GM19099 (cell line): ENCODE data around the gene PLPP1.

Source experiments
- POLR2A ChIP-seq: IDR thresholded peaks from 3 replicates; pipeline ENCODE4 v1.6.1; 2011; ENCODE audit warnings: low read depth; ENCODE audit not compliant: insufficient read length; ENCODE audit errors: extremely low read depth

PLPP1 gene

GRCh38 chr5:55558484-55558883 lies 23.7 kb upstream of the PLPP1 start:
- TF ChIP-seq POLR2A: no peak

DNA sequence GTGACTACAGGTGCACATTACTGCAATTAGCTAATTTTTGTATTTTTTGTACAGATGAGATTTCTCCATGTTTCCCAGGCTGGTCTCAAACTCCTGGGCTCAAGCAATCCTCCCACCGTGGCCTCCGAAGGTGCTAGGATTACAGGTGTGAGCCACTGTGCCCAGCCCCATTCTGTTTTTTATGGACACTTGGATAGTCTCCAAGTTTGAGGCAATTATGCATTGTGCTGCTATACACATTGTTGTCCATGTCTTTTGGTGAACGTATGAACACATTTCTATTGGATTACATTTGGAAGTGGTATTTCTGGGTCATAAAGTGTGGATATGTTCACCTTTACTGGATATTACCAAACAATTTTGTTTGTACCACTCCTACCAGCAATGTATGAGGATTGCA lies 22.4 kb upstream of the PLPP1 start:
- no peak for TF ChIP-seq POLR2A

- TF ChIP-seq POLR2A: no peak
Observed at GRCh38 chr5:55554585-55555202, 19.9 kb upstream of the PLPP1 start.

DNA sequence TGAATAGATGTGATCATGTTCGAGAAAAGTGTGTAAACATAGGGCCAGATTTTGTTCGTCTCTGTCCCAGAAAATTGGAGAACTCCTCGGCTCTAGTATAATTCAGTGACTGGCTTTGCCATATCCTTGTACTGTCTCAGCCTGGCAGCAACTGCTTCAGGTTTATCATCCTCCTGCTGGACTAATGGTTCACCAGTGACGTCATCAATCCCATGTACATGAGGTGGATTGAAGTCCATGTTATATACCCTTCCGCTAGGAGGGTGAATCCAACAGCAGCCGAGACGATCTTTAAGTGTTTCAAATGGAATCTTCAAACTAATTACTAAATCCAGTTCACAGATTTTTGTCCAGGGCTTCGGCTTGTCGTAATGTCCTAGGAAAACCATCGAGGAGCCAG lies 17.1 kb upstream of the PLPP1 start:
- no peak for TF ChIP-seq POLR2A

DNA sequence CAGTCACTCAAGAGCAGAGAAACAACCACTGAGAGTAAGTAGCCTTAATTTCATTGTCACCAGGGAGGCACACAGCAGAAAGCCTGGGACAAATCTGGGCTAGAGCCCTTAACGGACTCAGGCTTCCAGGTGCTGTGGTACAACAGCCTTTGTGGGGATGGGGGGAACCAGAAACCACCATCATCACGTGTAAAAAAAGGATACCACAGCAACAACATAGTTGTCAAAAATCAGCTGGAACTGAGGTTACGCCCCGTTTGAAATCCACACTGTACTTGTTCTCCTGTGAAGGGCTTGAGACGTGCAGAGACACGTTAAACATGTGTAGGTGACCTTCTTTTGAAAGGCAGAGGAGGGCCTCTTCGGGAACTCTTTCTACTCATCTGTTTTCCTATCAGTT lies 16.6 kb upstream of the PLPP1 start:
- no peak for TF ChIP-seq POLR2A

DNA sequence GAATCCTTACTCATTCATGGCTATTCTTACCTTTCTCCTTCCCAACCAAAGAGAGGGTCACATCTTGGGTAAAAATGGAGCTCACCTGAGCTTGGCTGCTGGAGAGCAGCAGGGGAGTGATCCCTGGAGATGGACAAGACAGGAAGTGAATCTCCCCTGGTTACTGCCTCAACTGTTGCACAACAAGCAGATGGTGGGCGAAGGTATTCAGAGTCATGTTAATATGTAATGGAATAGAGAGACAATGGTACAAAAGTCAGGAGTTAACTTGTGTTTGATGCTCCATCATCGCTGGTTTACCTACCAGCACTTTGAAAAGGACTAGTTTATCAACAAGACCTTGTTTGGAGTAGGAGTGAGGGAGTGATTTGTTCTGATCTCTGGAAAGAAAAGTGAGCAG lies 13.0 kb upstream of the PLPP1 start:
- TF ChIP-seq POLR2A: no peak

DNA sequence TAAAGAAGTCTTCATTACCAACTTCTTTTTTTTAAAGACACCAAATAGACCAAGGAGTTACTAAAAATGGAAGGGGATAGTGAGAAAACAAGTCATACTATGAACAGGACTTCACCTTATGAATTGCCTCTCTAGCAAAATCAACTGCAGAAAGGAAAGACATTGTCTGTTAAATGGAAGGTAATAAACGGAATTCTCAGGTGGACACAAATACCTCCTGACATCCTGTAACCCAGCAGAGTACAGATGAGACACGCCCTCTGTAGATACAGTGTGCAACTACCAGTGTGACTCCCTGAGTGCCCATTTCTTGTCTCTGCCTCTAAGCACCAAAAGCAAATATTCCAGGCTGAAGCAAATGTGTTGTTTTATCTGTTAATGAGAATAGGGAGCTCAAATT lies 12.2 kb upstream of the PLPP1 start:
- no peak for TF ChIP-seq POLR2A

DNA sequence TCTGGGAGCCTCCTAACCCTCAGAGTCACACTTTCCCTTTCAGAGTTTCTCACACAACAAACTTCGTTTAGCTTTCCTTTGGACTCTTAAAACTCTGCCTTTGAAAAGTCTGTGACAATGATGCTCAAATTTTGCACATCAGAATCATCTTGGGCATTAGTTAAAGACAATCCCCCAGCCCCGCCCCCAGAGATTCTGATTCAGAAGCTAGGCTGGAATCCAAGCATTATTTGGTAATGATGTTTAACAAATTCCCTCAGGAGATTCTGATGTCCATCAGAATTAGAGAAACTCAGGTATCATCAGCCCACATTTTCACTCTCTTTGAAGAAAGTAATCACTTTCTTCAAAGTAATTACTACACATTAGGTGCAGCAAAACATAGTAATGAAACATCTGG lies 9.6 kb upstream of the PLPP1 start:
- no peak for TF ChIP-seq POLR2A

GRCh38 chr5:55541056-55541635 lies 6.4 kb upstream of the PLPP1 start:
- TF ChIP-seq POLR2A: no peak

- TF ChIP-seq POLR2A: no peak
Observed at GRCh38 chr5:55540525-55540924, 5.8 kb upstream of the PLPP1 start.

DNA sequence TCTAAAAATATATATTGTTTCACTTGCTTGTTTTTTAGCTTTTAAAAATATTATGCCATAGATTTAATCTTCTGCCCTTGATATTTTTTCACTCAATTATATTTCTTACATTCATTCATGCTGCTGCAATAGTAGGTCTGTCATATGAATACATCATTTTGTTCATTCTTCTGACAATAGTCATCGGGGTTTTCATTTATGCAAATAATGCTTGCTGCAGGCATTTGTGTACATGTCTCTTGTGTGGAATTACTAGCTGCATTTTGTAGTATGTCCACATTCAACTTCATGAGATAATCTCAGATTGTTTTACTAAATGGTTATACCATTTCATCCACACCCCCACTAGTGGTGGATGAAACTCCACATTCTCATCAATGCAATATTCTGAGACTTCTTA lies 5.3 kb upstream of the PLPP1 start:
- no peak for TF ChIP-seq POLR2A

- TF ChIP-seq POLR2A: no peak
Observed at GRCh38 chr5:55538661-55539060, 3.9 kb upstream of the PLPP1 start.

GRCh38 chr5:55535199-55535905 lies 588 bp upstream of the PLPP1 start:
- no peak for TF ChIP-seq POLR2A

DNA sequence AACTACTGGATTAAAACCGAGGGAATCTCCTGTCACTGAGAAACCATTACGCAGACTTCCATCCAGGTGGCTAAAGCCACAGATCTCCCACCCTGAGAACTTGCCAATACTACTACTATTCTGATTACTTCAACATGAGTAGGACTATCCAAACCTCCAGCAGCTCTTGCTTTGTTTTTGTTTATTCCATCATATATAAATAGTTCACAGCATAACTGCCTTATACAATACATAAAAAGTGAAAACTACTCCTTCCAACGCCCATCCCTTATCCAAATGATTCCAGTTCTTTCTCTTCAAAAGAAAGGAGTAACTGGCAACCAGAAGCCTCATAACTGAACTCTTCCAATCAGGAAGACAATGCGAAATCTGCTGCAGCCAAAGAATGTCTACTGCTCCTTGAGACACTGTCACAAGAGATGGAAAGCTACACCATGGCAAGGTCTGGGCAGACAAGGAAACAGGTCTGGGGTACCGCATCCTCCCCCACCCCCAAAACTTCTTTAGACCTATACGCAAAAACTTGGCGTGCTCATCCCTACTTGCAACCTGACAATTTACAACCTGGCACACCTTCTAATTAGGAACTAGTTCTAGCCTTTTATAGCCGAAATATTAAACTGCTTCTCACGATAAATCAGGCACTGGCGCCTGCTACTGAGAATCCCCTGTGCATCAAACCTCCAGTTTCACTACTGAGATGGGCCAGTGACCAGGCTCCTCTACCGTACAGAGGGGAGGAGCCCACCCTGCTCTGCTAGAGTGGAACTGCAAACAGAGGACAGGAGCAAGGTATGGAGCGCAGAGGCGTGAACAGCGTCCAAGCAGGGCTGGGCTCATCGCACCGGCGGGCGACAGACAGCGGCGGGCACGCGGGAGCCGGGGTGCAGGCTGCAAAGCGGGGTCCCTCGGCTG lies 986 bp downstream of the PLPP1 start:
- TF ChIP-seq POLR2A: no peak

DNA sequence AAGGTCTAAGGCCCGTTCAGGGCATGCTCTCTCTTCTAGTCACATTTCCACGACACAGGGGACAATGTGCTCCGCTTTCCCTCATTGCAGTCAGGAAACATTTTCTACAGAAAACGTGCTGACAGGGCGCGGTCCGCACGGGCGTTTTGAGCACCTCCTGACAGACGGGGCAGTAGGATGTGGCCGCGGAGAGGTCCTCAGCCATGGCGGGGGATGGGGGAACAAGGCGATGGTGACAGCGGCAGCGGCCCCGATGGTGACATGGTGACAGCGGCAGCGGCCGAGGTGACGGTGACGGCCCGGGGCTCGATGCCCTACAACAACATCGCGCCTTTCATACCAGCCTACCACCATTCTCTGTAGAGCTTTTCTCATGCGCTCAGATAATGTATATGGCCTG lies 4.1 kb downstream of the PLPP1 start:
- no peak for TF ChIP-seq POLR2A
